SKM-1 (cell line): Measurements from ENCODE around the gene ABHD6.
"Not testable (repeated sequence)": the region's sequence is repeated elsewhere in the genome, so short reads cannot be mapped to it uniquely, and the experiment has no call there.

ENCODE experiments used
- DNase-seq: peaks from one replicate; lab custom pipeline; 2025; ENCODE audit not compliant: unreplicated experiment; lab: John Stamatoyannopoulos, UW

ABHD6 gene

GRCh38 chr3:58321791-58322190, 84.2 kb downstream of the ABHD6 start:
- no peak for DNase-seq

DNA sequence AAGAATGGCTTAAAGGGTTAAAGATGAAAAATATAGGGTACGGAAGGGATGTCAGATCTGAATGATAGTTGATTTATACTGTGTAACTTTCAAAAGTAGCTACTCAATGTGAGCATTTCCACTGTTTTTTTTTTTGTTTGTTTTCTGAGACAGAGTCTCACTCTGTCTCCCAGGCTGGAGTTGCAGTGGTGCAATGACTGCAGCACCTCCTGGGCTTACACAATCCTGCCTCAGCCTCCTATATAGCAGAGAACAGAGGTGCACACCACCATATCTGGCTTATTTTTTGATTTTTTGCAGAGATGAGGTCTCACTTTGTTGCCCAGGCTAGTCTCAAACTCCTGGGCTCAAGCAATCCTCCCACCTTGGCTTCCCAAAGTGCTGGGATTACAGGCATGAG, 85.2 kb downstream of the ABHD6 start:
- no peak for DNase-seq

DNA sequence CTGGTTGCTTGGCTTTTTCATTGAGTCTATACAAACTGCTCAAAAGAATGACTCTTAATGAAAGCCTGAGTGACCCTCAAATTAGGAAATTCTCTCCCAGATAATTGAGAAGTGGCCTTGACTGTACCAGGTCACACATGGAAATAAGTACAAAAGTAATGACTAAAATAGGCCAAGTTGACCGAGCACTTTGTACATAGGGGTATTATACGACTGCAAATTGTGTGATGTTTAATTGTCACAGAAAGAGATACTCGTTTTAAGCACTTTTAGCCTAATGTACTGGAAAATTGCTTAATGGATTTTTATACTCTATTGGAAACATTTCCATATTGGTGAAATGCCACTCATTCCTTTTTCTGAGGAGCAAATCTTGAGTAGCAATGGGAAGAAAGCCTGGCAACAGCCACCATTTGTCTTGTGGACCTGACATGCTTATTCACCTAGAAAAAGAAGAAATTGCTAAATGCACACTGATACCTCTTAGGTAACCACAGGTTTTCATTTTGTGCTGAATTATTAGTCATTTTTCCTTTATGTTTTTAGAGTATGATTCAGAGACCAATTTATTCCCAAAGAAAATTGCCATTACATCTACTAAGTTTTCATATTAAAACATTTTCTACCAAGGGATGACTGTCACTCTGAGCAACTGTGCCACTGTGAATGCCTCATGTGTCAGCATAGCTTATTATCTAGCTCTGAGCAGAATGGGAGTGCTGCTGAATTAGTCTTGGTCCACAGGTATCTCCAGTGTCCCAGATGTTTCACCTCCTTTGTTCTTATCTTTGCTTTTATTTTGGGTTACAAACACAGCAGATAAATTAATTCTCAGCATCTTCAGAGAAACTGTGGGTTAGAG, 86.2 kb downstream of the ABHD6 start:
- DNase-seq = no peak

DNA sequence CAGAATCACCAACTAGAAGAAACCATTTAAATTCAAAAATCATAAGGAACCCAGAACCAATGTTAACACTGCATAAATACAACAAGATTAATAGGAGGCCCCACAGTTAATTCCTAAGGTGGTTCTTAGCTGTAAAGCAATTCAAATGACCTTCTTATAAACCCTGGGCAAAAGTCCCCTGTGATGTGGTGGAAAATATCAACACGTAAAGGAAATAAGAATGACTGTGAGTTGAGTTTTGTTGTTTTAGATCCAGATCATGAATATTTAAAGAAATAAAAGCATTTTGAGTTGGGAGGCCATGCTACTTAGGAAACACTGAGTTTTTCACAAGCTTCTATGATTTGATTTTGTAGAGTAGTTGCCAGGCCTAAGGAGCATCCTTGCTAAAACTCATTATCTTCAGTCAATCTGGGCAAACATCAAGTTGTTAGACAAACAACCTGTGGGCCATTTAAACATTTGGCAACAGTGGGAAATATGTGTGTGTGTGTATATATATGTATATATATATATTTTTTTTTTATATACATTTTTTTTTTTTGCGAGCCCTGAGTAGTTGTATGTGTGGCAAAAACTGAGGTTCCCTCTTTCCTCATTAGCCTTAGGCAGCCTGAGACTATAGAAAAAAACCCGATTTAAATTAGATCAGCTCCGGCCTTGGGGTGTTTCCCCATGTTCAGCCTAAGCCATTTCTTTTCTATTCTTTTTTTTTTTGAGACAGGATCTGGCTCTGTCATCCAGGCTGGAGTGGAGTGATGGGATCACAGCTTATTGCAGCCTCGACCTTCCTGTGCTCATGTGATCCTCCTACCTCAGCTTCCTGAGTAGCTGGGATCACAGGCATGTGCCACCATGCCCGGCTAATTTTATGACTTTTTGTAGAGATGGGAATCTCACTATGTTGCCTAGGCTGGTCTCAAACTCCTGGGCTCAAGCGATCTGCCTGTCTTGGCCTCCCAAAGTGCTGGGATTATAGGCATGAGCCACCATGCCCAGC, 87.1 kb downstream of the ABHD6 start:
- no peak for DNase-seq

DNA sequence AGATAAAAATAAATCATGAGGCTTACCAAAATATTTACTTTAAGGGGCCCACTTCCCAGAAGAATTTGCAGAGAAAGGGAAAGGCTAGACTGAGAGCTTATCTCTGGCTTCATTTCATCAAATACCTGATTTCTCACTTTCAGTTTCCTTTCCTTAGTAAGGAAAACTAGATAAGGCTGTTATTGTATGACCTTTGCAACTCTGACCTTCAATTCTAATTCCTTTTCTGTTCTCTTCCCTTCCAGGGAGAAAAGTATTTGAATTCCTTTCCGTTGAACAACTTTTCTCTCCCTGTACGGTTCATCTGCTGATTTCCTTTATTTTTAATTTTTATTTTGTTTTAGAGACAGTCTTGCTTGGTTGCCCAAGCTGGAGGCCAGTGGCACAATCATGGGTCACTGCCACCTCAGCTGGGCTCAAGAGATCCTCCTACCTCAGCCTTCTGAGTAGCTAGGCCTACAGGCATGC, 88.0 kb downstream of the ABHD6 start:
- no peak for DNase-seq

GRCh38 chr3:58326267-58326900, 88.8 kb downstream of the ABHD6 start:
- no peak for DNase-seq

DNA sequence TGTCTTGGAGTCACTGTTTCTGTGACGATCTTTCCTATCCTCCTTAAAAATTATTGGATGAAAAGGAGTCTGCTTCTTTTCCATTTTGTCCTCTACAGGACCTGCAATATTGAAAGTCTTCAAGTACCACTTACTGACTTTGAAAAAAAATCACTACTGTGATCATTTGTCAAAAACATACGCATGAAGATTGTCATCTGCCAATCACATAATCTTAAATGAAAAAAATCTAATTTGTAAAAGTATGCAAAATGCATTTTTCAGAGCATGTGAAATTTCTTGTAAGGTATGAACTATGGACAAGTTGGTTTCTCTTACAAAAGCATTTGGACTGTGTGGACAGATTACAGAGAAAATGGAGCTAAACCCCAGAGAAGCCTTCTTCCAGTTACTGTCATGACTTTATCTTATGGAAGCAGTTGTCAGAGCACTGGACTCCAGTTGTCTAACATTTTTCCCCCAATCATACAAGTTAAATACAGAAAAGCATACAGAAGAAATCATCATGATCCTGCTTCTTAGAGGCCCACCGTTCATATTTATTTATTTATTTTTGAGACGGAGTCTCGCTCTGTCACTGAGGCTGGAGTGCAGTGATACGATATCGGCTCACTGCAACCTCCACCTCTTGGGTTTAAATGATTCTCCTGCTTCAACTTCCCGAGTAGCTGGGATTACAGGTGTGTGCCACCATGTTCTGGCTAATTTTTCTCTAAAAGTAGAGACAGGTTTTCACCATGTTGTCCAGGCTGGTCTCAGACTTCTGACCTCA, 91.7 kb downstream of the ABHD6 start:
- no peak for DNase-seq

DNA sequence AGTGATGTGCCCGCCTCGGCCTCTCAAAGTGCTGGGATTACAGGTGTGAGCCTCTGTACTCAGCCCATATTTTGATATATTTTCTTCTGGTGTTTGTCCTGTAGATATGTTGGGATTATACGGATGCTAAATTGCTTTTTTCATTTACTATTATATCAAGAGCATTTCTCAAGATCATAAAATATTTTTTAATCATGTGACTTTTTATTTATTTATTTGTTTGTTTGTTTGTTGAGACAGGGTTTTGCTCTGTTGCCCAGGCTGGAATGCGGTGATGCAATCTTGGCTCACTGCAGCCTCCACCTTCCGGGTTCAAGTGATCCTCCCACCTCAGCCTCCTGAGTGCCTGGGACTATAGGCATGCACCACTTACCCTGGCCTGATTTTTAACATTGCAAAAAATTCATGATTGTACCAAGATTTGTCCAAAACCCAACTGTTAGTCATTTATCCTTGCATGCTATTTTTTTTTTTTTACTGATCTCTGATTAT, 92.4 kb downstream of the ABHD6 start:
- DNase-seq = no peak

GRCh38 chr3:58331593-58332152, 94.1 kb downstream of the ABHD6 start:
- no peak for DNase-seq

DNA sequence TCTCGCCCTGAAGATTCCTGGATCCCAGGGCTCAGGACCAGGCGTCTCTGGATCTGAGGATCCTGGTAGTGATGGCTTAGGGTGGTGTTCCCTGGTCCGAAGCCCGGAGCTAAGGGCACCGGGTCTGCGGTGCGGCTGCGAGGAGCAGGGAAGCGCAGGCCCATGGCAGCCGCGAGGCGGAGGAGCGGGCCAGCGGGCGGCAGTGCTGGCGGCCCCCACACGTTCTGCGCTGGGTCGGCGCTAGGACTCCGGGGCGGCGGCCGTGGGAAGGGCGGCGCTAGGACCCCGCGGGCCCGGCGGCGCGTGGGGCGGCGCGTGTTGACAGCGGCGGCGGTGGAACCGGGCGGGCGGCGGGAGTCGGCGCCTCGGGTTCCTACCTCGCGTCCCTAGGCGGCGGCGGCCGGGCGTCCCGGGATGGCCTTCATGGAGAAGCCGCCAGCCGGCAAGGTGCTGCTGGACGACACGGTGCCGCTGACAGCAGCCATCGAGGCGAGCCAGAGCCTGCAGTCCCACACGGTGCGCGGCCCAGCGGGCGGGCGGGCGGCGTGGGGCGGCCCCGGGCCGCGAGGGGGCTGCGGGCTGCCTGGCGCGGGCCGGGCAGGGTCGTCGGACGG, 95.1 kb downstream of the ABHD6 start, which contains the start of gene PXK:
PXK (plus strand) TSS at position 318 of the 614 bp plus-strand sequence; CDS start at position 415, 97 bp downstream.
- peak; percentile 48 for DNase-seq

DNA sequence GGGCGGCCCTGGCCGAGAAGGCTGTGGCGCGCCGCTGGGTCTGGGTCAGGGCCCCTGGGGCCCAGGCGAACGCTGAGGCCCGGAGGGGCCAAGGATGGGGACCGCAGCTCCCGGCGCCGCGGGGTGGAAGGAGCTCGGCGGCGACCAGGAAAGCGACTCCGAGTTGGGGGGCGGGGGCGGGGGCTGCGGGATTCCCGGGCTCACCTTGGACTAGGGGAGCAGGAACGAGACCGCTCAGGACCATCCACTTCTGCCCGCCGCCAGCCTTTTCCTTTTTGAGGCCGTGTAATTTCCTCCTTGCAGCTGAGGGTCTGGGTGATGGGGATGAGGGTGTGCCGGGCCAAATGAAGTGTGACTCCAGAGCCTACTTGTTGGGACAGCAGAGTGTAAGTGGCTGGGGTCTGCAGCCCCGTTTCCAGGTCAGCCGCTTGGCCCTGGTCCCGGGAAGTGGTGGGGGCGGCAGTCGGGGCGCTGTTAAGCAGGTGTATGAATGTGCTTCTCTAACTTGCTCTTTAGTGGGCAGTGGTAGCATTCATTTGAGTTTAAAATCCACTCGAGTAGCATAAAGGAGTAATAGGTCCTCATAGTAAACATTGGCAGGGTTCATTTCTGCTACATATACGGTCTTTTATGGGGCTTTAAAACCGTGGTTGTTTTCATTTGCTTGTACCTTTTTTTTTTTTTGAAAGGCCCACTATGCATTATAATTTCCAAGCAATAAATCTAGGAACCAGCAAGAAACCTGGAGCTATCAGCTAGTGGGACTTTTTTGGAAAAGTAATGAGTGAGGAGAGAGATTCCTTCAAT, 95.8 kb downstream of the ABHD6 start:
- no peak for DNase-seq

- DNase-seq = no peak
Measured at GRCh38 chr3:58334013-58334321, 96.4 kb downstream of the ABHD6 start.

DNA sequence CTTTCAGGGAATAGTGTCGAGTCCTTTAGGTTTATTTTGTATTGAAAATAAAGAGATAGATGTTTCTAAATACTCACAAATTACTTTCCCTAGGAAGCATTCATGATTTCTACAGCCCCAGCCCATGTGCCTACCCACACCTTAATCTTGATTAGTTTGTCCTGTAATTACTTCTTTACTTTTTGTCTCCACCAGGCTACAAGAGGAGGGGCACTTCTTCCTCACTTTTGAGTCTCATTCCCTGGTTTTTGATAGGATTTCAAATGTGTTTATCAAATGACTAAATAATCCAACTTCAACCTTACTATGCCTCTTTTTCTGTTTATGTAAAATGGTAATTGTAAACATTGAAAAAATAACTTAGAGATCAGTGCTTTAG, 96.9 kb downstream of the ABHD6 start:
- DNase-seq = no peak

DNA sequence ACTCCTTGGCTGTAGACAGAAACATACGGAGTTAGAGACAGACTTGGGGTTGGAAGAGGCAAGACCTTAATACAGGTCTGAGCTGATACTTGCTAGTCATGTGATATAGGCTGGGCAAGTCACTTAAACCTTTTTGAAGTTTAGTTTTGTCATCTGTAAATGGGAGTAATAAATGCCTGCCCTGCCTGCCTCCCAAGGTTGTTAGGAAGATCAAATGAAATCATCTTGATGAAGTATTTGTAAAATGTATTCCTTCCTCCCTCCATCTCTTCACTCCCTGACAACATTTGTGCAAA, 98.0 kb downstream of the ABHD6 start:
- DNase-seq = no peak

DNA sequence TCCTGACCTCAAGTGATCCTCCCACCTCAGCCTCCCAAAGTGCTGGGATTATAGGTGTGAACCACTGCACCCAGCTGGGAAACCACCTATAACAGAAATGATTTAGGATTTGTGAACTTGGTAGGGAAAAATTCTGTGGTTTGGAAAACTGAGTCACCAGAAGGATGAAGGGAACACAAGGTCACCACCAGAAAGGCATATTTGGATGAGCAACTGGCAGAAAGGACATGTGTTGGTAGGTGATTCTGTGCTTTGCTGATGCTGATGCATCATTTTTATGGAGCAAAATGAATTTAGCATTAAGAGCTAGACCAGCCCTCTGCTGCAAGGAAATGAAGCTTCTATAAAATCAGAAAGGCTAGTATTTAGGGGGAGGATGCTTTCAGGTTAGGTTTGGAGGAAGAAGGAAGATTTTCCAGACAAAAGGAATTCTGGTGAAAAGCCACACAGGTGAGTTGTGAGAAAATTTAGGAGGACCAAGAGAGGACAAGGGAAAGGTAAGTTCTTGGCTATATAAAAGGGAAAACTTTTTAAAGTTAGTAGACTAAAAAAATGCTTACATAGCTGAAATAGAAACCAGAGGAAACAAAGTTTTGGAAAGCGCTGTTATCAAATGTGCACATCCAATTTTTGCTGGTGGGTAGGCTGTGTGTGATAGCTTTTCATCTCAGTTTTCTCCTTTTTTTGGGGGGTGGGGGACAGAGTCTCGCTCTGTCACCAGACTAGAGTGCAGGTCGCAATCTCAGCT, 98.7 kb downstream of the ABHD6 start:
- no peak for DNase-seq

- no peak for DNase-seq
Measured at GRCh38 chr3:58337190-58337589, 99.6 kb downstream of the ABHD6 start.

DNA sequence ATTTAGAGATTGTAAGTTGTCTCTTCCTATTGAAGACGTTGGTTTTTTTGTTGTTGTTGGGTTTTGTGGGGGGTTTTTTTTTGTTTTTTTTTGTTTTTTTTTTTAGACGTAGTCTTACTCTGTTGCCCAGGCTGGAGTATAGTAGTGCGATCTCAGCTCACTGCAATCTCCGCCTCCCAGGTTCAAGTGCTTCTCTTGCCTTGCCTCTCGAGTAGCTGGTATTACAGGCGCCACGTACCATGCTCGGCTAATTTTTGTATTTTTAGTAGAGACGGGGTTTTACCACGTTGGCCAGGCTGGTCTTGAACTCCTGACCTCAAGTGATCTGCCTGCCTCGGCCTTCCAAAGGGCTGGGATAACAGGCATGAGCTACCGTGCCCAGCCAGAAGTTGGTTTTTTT, 101.6 kb downstream of the ABHD6 start:
- not testable (repeated sequence) for DNase-seq

DNA sequence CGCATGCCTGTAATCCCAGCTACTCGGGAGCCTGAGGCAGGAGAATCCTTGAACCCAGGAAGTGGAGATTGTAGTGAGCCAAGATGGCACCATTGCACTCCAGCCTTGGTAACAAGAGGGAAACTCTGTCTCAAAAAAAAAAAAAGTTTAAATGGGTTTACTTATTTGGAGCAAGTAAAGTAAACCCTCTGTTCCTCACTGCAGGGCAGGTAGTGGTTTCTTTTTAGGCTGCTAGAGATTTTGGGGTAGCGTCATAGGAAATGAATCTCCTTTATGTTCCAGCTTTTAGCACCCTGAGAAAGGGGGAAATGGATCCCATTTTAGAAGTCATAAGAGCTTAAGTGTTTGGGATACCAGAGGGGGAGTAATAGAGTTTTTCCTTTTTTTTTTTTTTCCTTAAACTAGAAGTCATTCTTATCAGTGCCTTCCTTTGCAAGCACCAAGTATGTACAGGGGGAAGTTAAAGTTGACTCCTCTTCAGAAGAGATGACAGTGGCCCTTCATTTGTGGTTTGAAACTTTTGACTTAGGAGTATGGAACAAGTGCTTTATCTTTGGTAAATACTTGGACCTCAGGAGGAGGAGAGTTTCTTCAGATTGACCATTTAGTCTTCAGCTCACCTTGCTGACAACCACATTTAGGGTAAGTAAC, 103.1 kb downstream of the ABHD6 start:
- no peak for DNase-seq
